A549 (cell line): ENCODE measurements around the gene GCLC. TPM values are rescaled to one million over a fixed set of nuclear protein-coding genes. Genes with fewer than 3 reads are reported as not detected.

ENCODE experiments used
- ATAC-seq, 2 experiments: fragments of 200-7000 bp in 1 of 2; fragments of >200 bp in 1 of 2; cut with Nextera tagmentation in 1 of 2; cut with Tn5 transposase in 1 of 2; 3 replicates each; pipeline versions ENCODE4 v1.8.0 to v1.9.1; 2018 to 2020; ENCODE audit warnings: mild to moderate bottlenecking in 1 of 2, moderate library complexity in 1 of 2
- CTCF ChIA-PET: fragments of 300-600 bp; sonication (Branson Sonifier 250); formaldehyde crosslinking; extraction: SDS; loops from one replicate; lab custom pipeline; 2021; ENCODE audit warnings: antibody characterized with exemption, inconsistent platforms; lab: Yijun Ruan, JAX
- POLR2A ChIA-PET: fragments of 350-600 bp; formaldehyde crosslinking; extraction: SDS; loops from one replicate; lab custom pipeline; 2021; ENCODE audit warnings: antibody characterized with exemption, inconsistent platforms; lab: Yijun Ruan, JAX
- DNase-seq, 2 experiments: peaks; one replicate each; pipeline versions ENCODE4 v3.0.0 to v3.0.0-alpha.2; 2011 to 2016; ENCODE audit warnings: low read depth in 1 of 2, low spot score in 1 of 2
- FAIRE-seq: peaks from 2 replicates; lab custom pipeline; 2011; peaks lifted over from hg19 to GRCh38; lab: Jason Lieb, UNC
- H3K27ac ChIP-seq, 2 experiments: fragments of >200 bp; sonication (Bioruptor Twin); formaldehyde crosslinking; 3 replicates each; pipeline ENCODE4 v1.5.1; 2016 to 2017
- H3K4me1 ChIP-seq: fragments of >200 bp; sonication (Bioruptor Twin); formaldehyde crosslinking; 3 replicates; pipeline ENCODE4 v1.6.1; 2016
- H3K4me2 ChIP-seq: fragments of >200 bp; sonication (Bioruptor Twin); formaldehyde crosslinking; 3 replicates; pipeline ENCODE4 v1.6.1; 2016
- H3K4me3 ChIP-seq: fragments of >200 bp; sonication (Bioruptor Twin); formaldehyde crosslinking; 3 replicates; pipeline ENCODE4 v1.5.1; 2016
- H3K9me3 ChIP-seq: fragments of >200 bp; sonication (Bioruptor Twin); formaldehyde crosslinking; 3 replicates; pipeline ENCODE4 v1.6.1; 2016
- CEBPB ChIP-seq, 2 experiments: fragments of >200 bp in 1 of 2; sonication (Bioruptor Twin) in 1 of 2; formaldehyde crosslinking in 1 of 2; IDR thresholded peaks; 2 replicates each; pipeline ENCODE4 v1.6.1; 2012 to 2016
- CHD2 ChIP-seq: fragments of 150-350 bp; IDR thresholded peaks from 2 replicates; pipeline ENCODE4 v1.6.1; 2014; ENCODE audit warnings: low read length; ENCODE audit not compliant: partially characterized antibody
- CHD4 ChIP-seq: fragments of 200-600 bp; sonication (generic); IDR thresholded peaks from 2 replicates; pipeline ENCODE4 v1.6.1; 2016; ENCODE audit warnings: antibody characterized with exemption, mild to moderate bottlenecking, borderline replicate concordance
- E2F6 ChIP-seq: IDR thresholded peaks from 2 replicates; pipeline ENCODE4 v1.6.1; 2012; ENCODE audit warnings: low read depth, borderline replicate concordance
- EHMT2 ChIP-seq: fragments of 200-600 bp; sonication (generic); IDR thresholded peaks from 2 replicates; pipeline ENCODE4 v1.6.1; 2016; ENCODE audit warnings: antibody characterized with exemption, low read depth, mild to moderate bottlenecking, moderate library complexity
- ESRRA ChIP-seq: fragments of 150-350 bp; IDR thresholded peaks from 2 replicates; pipeline ENCODE4 v1.6.1; 2014; ENCODE audit warnings: mild to moderate bottlenecking, low read length, borderline replicate concordance
- FOSL2 ChIP-seq, 2 experiments: fragments of 450-650 bp in 1 of 2; fragments of >200 bp in 1 of 2; sonication (Bioruptor Twin) in 1 of 2; formaldehyde crosslinking; IDR thresholded peaks; 2 replicates each; pipeline versions ENCODE4 v1.5.0 to v1.6.1; 2016 to 2020; ENCODE audit warnings: mild to moderate bottlenecking in 1 of 2, moderate library complexity in 1 of 2
- FOXS1 ChIP-seq: fragments of 250-450 bp; sonication (Bioruptor Pico); IDR thresholded peaks from 2 replicates; pipeline ENCODE4 v1.5.0; 2020; ENCODE audit warnings: mild to moderate bottlenecking, moderate library complexity
- GATA3 ChIP-seq: IDR thresholded peaks from 2 replicates; pipeline ENCODE4 v1.6.1; 2012; ENCODE audit warnings: borderline replicate concordance
- HOXB5 ChIP-seq: fragments of 250-450 bp; sonication (Bioruptor Pico); IDR thresholded peaks from 2 replicates; pipeline ENCODE4 v1.5.0; 2020; ENCODE audit warnings: mild to moderate bottlenecking, moderate library complexity
- JUN ChIP-seq, 2 experiments: fragments of >200 bp; sonication (Bioruptor Twin); formaldehyde crosslinking; IDR thresholded peaks; 2 replicates in 1 of 2; 3 replicates in 1 of 2; pipeline ENCODE4 v1.6.1; 2016 to 2017
- NPAS2 ChIP-seq: fragments of 250-450 bp; sonication (Bioruptor Pico); IDR thresholded peaks from 2 replicates; pipeline ENCODE4 v1.8.0; 2022; ENCODE audit warnings: mild to moderate bottlenecking, moderate library complexity, borderline replicate concordance
- POLR2A ChIP-seq: IDR thresholded peaks from 2 replicates; pipeline ENCODE4 v1.6.1; 2012; ENCODE audit warnings: mild to moderate bottlenecking, low read length
- POLR2AphosphoS2 ChIP-seq: conservative IDR thresholded peaks from 2 replicates; pipeline ENCODE4 v1.6.1; 2012; ENCODE audit warnings: low read length, improper control_type of control experiment, inconsistent platforms
- SREBF2 ChIP-seq: fragments of 450-650 bp; IDR thresholded peaks from 2 replicates; pipeline ENCODE4 v1.6.1; 2014; ENCODE audit warnings: mild to moderate bottlenecking, moderate library complexity
- TFCP2L1 ChIP-seq: fragments of 250-450 bp; sonication (Bioruptor Pico); IDR thresholded peaks from 2 replicates; pipeline ENCODE4 v1.5.0; 2021; ENCODE audit warnings: mild to moderate bottlenecking
- ZC3H11A ChIP-seq: fragments of 450-650 bp; IDR thresholded peaks from 2 replicates; pipeline ENCODE4 v1.6.1; 2014; ENCODE audit warnings: antibody characterized with exemption, mild to moderate bottlenecking
- WGBS: methylation state at CpG from one replicate; pipeline ENCODE4 v1.1.6; 2017; ENCODE audit errors: missing lambda C conversion rate; 5-methylcytosine and 5-hydroxymethylcytosine counted together
- polyA plus RNA-seq, 4 experiments: library from polyadenylated mRNA; depleted of rRNA in 3 of 4; stranded (reverse); fragments of >200 nt; fragmentation: RNase III in 1 of 4; extraction: RNeasy Plus Mini Kit Qiagen cat#74134 plus additional on column Dnase treatment in 1 of 4; gene quantifications; 2 replicates in 3 of 4; 3 replicates in 1 of 4; pipeline ENCODE4 v1.2.3, GENCODE V29; 2011 to 2017
- TF ChIP-seq, protein P1 (sequence below): IDR thresholded peaks from 2 replicates; pipeline ENCODE4 v1.6.1; 2012

The GCLC gene
- polyA plus RNA-seq, 2 of the 4 experiments (the other 2 are of a cell fraction), result 116 to 180 TPM

GRCh38 chr6:53469163-53469562, 75.7 kb downstream of the GCLC start (continued):
- TF ChIP-seq CHD2 (no peak), TFCP2L1 (CRISPR knock-in tag) (no peak), GATA3 (no peak)

DNA sequence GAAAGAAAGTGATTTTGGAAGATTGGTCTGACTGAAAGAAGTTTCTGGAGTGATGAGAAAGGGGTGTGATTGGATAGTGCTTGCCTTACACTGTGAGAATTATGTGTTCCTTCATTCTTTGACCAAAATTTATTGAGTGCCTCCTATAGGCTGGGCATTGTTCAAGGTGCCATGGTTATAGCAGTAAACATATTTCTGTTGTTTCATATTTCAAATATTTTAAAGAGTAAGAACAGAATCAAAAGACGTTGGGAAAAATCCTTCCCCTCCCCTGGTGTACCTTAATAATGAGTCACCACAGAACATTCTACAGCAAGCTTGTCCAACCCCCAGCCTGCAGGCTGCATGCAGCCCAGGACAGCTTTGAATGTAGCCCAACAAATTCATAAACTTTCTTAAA, 78.6 kb downstream of the GCLC start:
- Histone ChIP-seq H3K4me3 (no peak overlapping the region), H3K9me3 (no peaks in the 10 kb centered on the region), H3K4me1 (peaks cover 16% of the 10 kb centered on the region; the same call in 1 of the 3 replicates), H3K4me2 (peak overlapping the region; percentile 23; the same call in 1 of the 3 replicates), H3K27ac (peak overlapping the region in 1 of 2 experiments; percentile 39; a peak in 2 of 6 replicates)
- ChIA-PET POLR2A (no interaction called here), CTCF (interaction anchor here (1.1 to 1.2 kb wide), 2 partner anchors 11 to 295 kb away, joined by 3 read pairs; no protein-coding TSS in a partner anchor)
- TF ChIP-seq POLR2AphosphoS2 (no peak), HOXB5 (no peak), ESRRA (no peak), SREBF2 (no peak)
- ATAC-seq (no peak; a peak in 2 of 6 replicates), FAIRE-seq (no peak), DNase-seq (no peak)
- 0% methylated on average over 1 of the region's 1 CpG for whole genome bisulfite sequencing

- Histone ChIP-seq H3K4me1 (peaks cover 16% of the 10 kb centered on the region; the same call in 1 of the 3 replicates), H3K9me3 (no peaks in the 10 kb centered on the region), H3K4me2 (peak overlapping the region; percentile 23; the same call in 1 of the 3 replicates), H3K4me3 (no peak overlapping the region), H3K27ac (peak overlapping the region; percentile 24 to 39; a peak in 2 of 6 replicates)
- WGBS, result 73% methylated on average over 5 of the region's 5 CpGs
- CTCF ChIA-PET, result no interaction called here
- no peak for FAIRE-seq
- POLR2A ChIA-PET, result no interaction called here
- no peak for DNase-seq
- ATAC-seq, result no peak
- TF ChIP-seq E2F6 (no peak), CEBPB (IDR thresholded peaks at IDR 0.05) (0 out of 4 replicates have a peak, but pooled peaks of 1 of the 2 experiments have one; percentile 14)
Observed at GRCh38 chr6:53465732-53466131, 79.2 kb downstream of the GCLC start.

DNA sequence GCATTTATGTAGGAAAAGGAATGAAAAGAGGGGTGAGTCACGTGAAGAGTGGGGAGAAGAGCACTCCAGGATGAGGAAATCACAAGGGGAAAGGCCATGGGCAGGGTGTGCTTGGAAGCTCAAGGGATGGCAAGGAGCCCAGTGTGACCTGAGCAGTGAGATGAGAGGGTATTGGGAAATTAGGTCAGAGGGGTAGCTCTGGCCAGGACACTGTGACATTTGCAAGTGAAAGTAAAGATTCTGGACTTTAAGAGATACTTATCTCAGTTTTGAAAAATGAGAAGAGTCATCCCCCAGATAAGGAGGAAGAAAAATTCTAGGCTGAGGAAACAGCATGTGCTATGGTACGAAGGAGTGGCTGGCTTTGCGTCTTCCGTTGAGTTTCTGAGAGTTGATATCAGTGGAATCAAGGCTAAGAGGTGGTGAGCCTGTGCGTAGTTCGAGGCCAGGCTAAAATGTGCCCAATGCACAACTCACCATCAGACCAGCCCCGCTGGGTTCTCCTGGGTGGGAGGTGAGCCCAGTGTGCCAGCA, 79.9 kb downstream of the GCLC start:
- ATAC-seq (peak in 1 of 2 experiments; percentile 19; a peak in 1 of 6 replicates), DNase-seq (no peak), FAIRE-seq (no peak)
- Histone ChIP-seq H3K27ac (peak overlapping the region; percentile 15 to 24; a peak in 2 of 6 replicates), H3K4me3 (no peak overlapping the region), H3K4me2 (no peak overlapping the region; the same call in 2 of the 3 replicates), H3K9me3 (no peaks in the 10 kb centered on the region), H3K4me1 (peaks cover 16% of the 10 kb centered on the region; the same call in 1 of the 3 replicates)
- ChIA-PET CTCF (no interaction called here), POLR2A (no interaction called here)
- 76% methylated on average over 7 of the region's 7 CpGs for WGBS
- TF ChIP-seq CHD4, result no peak
- no peak for TF ChIP-seq SREBF2
- TF ChIP-seq ESRRA, result no peak
- TF ChIP-seq POLR2A, result no peak
- no peak for TF ChIP-seq ZC3H11A
- no peak for TF ChIP-seq JUN (IDR thresholded peaks at IDR 0.05)
- no peak for TF ChIP-seq NPAS2 (CRISPR knock-in tag)
- no peak for TF ChIP-seq FOXS1
- TF ChIP-seq, protein P1, sequence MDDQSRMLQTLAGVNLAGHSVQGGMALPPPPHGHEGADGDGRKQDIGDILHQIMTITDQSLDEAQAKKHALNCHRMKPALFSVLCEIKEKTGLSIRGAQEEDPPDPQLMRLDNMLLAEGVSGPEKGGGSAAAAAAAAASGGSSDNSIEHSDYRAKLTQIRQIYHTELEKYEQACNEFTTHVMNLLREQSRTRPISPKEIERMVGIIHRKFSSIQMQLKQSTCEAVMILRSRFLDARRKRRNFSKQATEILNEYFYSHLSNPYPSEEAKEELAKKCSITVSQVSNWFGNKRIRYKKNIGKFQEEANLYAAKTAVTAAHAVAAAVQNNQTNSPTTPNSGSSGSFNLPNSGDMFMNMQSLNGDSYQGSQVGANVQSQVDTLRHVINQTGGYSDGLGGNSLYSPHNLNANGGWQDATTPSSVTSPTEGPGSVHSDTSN, result no peak

DNA sequence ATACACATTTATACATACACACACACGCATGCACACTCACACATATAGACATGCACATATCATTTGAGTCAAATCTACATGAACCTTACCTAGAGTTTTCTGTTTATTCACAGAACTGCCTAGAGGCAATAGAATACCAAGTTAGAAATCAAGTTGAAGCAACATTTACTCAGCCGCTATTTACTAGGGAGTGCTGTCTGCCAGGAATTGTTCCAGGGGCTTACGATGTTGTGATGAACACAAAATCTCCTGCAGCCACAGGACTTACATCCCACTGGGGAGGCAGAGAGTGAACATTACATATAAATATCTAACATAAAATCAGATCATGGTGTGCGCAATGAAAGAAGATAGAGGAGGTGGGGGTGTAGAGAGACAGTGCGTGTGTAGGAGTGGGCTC, 80.4 kb downstream of the GCLC start:
- ChIA-PET POLR2A (no interaction called here), CTCF (no interaction called here)
- 92% methylated on average over 5 of the region's 5 CpGs for WGBS
- H3K4me2 ChIP-seq, result no peak overlapping the region
- no peak for FAIRE-seq
- no peak overlapping the region; a peak in 1 of 6 replicates for H3K27ac ChIP-seq
- peaks cover 16% of the 10 kb centered on the region; the same call in 1 of the 3 replicates for H3K4me1 ChIP-seq
- no peaks in the 10 kb centered on the region for H3K9me3 ChIP-seq
- no peak; a peak in 1 of 6 replicates for ATAC-seq
- no peak for DNase-seq
- no peak overlapping the region for H3K4me3 ChIP-seq
- TF ChIP-seq CHD2 (no peak), FOSL2 (IDR thresholded peaks at IDR 0.05) (no peak), FOSL2 (CRISPR knock-in tag; IDR thresholded peaks at IDR 0.05) (no peak), EHMT2 (no peak)
